HepG2 (cell line): ENCODE results near the gene YPEL4. TPM values are rescaled to one million over a fixed set of nuclear protein-coding genes. Genes with fewer than 3 reads are reported as not detected.

Source experiments
- ATAC-seq: fragments of 200-7000 bp; cut with Tn5 transposase; 3 replicates; pipeline ENCODE4 v1.9.1; 2020; ENCODE audit warnings: mild to moderate bottlenecking, moderate library complexity
- BruUV-seq: library from RNA; stranded (reverse); fragments of 400-500 nt; replicated peaks from 2 replicates; lab custom pipeline; 2021; lab: Mats Ljungman, UMichigan
- CTCF ChIA-PET: fragments of 300-600 bp; formaldehyde crosslinking; extraction: SDS; loops from one replicate; lab custom pipeline; 2021; ENCODE audit warnings: low total read pairs, inconsistent platforms, low intra/inter-chr PET ratio; lab: Yijun Ruan, JAX
- POLR2A ChIA-PET: fragments of 350-600 bp; sonication (Branson Sonifier 250); formaldehyde crosslinking; loops from one replicate; lab custom pipeline; 2020; ENCODE audit warnings: antibody characterized with exemption, inconsistent platforms; lab: Yijun Ruan, JAX
- DNase-seq: peaks from one replicate; pipeline ENCODE4 v3.0.0-alpha.2; 2015; ENCODE audit warnings: low spot score
- FAIRE-seq: peaks from 3 replicates; lab custom pipeline; 2011; peaks lifted over from hg19 to GRCh38; lab: Jason Lieb, UNC
- H2AFZ ChIP-seq: one replicate; pipeline ENCODE4 v1.6.1; 2011; ENCODE audit warnings: low read length, inconsistent platforms
- H3K27ac ChIP-seq: fragments of 300-600 bp; 3 replicates; pipeline ENCODE4 v1.8.0; 2011; ENCODE audit warnings: mixed run types, mild to moderate bottlenecking, mixed read lengths, low read length, inconsistent platforms; ENCODE audit not compliant: insufficient read depth; ENCODE audit errors: extremely low read length
- H3K27me3 ChIP-seq, 2 experiments: fragments of 200-600 bp in 1 of 2; 2 replicates in 1 of 2; 3 replicates in 1 of 2; pipeline versions ENCODE4 v1.6.0 to v1.8.0; 2011; ENCODE audit warnings: low read length in 2 of 2, mild to moderate bottlenecking in 2 of 2, moderate library complexity in 2 of 2, inconsistent platforms in 1 of 2; ENCODE audit not compliant: insufficient read depth in 2 of 2, control insufficient read depth in 1 of 2
- H3K36me3 ChIP-seq, 2 experiments: fragments of 200-600 bp in 1 of 2; replicated peaks in 1 of 2; 2 replicates in 1 of 2; 3 replicates in 1 of 2; pipeline versions ENCODE4 v1.5.1 to v1.8.0; 2011; ENCODE audit warnings: low read length in 2 of 2, inconsistent platforms in 1 of 2; ENCODE audit not compliant: insufficient read depth in 2 of 2, control insufficient read depth in 1 of 2
- H3K4me1 ChIP-seq: 2 replicates; pipeline ENCODE4 v1.5.1; 2012; ENCODE audit warnings: low read length, inconsistent platforms; ENCODE audit not compliant: insufficient read depth
- H3K4me2 ChIP-seq: 2 replicates; pipeline ENCODE4 v1.6.0; 2011; ENCODE audit warnings: low read depth, low read length, inconsistent platforms
- H3K4me3 ChIP-seq, 3 experiments: fragments of 200-600 bp in 1 of 3; sonication (generic), shearing (Covaris generic) in 1 of 3; replicated peaks in 1 of 3; 2 replicates each; pipeline ENCODE4 v1.5.1; 2011 to 2016; ENCODE audit warnings: low read length in 3 of 3, inconsistent platforms in 2 of 3, low read depth in 2 of 3, mild to moderate bottlenecking in 2 of 3, control low read depth in 1 of 3, mixed read lengths in 1 of 3; ENCODE audit not compliant: insufficient read depth in 1 of 3
- H3K79me2 ChIP-seq: one replicate; pipeline ENCODE4 v1.6.1; 2011; ENCODE audit warnings: low read length, inconsistent platforms; ENCODE audit not compliant: insufficient read depth
- H3K9ac ChIP-seq: 2 replicates; pipeline ENCODE4 v1.6.0; 2011; ENCODE audit warnings: mild to moderate bottlenecking, low read depth, low read length, inconsistent platforms; ENCODE audit not compliant: insufficient read depth
- H3K9me3 ChIP-seq: 2 replicates; pipeline ENCODE4 v1.5.1; 2012; ENCODE audit warnings: mild to moderate bottlenecking, low read length
- H4K20me1 ChIP-seq: 2 replicates; pipeline ENCODE4 v1.6.0; 2011; ENCODE audit warnings: inconsistent platforms, mild to moderate bottlenecking, low read length, moderate library complexity; ENCODE audit not compliant: insufficient read depth
- AKAP8 ChIP-seq: sonication (generic); formaldehyde crosslinking; IDR thresholded peaks from 2 replicates; pipeline ENCODE4 v1.5.1; 2020; ENCODE audit warnings: mild to moderate bottlenecking, missing genetic modification reagents
- BCL3 ChIP-seq: sonication (generic); formaldehyde crosslinking; IDR thresholded peaks from 2 replicates; pipeline ENCODE4 v1.5.1; 2020; ENCODE audit warnings: mild to moderate bottlenecking, missing genetic modification reagents, moderate library complexity
- BCL6 ChIP-seq: IDR thresholded peaks from 2 replicates; pipeline ENCODE4 v1.6.1; 2016; ENCODE audit warnings: missing genetic modification reagents, missing compliant biosample characterization
- ELK4 ChIP-seq: sonication (generic); formaldehyde crosslinking; IDR thresholded peaks from 2 replicates; pipeline ENCODE4 v1.9.0; 2021; ENCODE audit warnings: missing genetic modification reagents, borderline replicate concordance
- IRF9 ChIP-seq: sonication (generic); formaldehyde crosslinking; IDR thresholded peaks from 2 replicates; pipeline ENCODE4 v1.8.0; 2022; ENCODE audit warnings: missing genetic modification reagents, mild to moderate bottlenecking, borderline replicate concordance
- NFE2 ChIP-seq: sonication (generic); formaldehyde crosslinking; IDR thresholded peaks from 2 replicates; pipeline ENCODE4 v1.4.0; 2020; ENCODE audit warnings: missing genetic modification reagents
- PBX2 ChIP-seq: IDR thresholded peaks from 2 replicates; pipeline ENCODE4 v1.6.1; 2016; ENCODE audit warnings: control low read depth
- PTBP1 ChIP-seq: fragments of 200-400 bp; formaldehyde crosslinking; IDR thresholded peaks from 2 replicates; pipeline ENCODE4 v1.6.1; 2018; ENCODE audit warnings: low read length, low read depth; ENCODE audit not compliant: poor library complexity, severe bottlenecking
- SMARCE1 ChIP-seq: fragments of 450-650 bp; IDR thresholded peaks from 2 replicates; pipeline ENCODE4 v1.6.1; 2017; ENCODE audit warnings: borderline replicate concordance
- SYNCRIP ChIP-seq: fragments of 200-400 bp; formaldehyde crosslinking; IDR thresholded peaks from 2 replicates; pipeline ENCODE4 v1.6.1; 2018; ENCODE audit warnings: mild to moderate bottlenecking, low read depth, low read length; ENCODE audit not compliant: insufficient read depth
- ZFX ChIP-seq: sonication (generic); formaldehyde crosslinking; IDR thresholded peaks from 2 replicates; pipeline ENCODE4 v1.4.0; 2020; ENCODE audit warnings: mild to moderate bottlenecking, low read depth, missing genetic modification reagents, moderate library complexity
- ZNF18 ChIP-seq: sonication (generic); formaldehyde crosslinking; IDR thresholded peaks from 2 replicates; pipeline ENCODE4 v1.8.0; 2022; ENCODE audit warnings: mild to moderate bottlenecking, missing genetic modification reagents; ENCODE audit not compliant: insufficient replicate concordance
- ZNF275 ChIP-seq: sonication (generic); formaldehyde crosslinking; IDR thresholded peaks from 2 replicates; pipeline ENCODE4 v1.8.0; 2022; ENCODE audit warnings: missing genetic modification reagents, mild to moderate bottlenecking, inconsistent platforms, borderline replicate concordance
- ZNF547 ChIP-seq: sonication (generic); formaldehyde crosslinking; IDR thresholded peaks from 2 replicates; pipeline ENCODE4 v1.5.1; 2020; ENCODE audit warnings: mild to moderate bottlenecking, missing genetic modification reagents
- ZNF580 ChIP-seq: IDR thresholded peaks from 2 replicates; pipeline ENCODE4 v1.6.1; 2016; ENCODE audit warnings: low read depth, borderline replicate concordance
- ZNF598 ChIP-seq: sonication (generic); formaldehyde crosslinking; IDR thresholded peaks from 2 replicates; pipeline ENCODE4 v1.5.1; 2020; ENCODE audit warnings: mild to moderate bottlenecking, missing genetic modification reagents, borderline replicate concordance
- ZNF605 ChIP-seq: sonication (generic); formaldehyde crosslinking; IDR thresholded peaks from 2 replicates; pipeline ENCODE4 v1.8.0; 2022; ENCODE audit warnings: mild to moderate bottlenecking, missing genetic modification reagents
- WGBS: methylation state at CpG from one replicate; pipeline ENCODE4 v1.1.6; 2017; ENCODE audit warnings: low lambda C conversion rate; 5-methylcytosine and 5-hydroxymethylcytosine counted together
- in situ Hi-C: cut with HindIII; loops from 2 replicates; pipeline ENCODE4 v1.10.0; 2017; ENCODE audit warnings: low pct_unique_long_range_greater_than_20kb; ENCODE audit not compliant: extremely low pct_ligation_motif_present
- intact Hi-C: fragments of 100-400 bp; cut with micrococcal nuclease; formaldehyde crosslinking; loops from one replicate; pipeline ENCODE4 v1.10.0; 2022; ENCODE audit not compliant: unreplicated experiment
- polyA plus RNA-seq, 8 experiments: library from polyadenylated mRNA; depleted of rRNA in 3 of 8; stranded (reverse) in 7 of 8; unstranded in 1 of 8; fragments of >200 nt; fragmentation: Illumina TruSeq in 4 of 8; extraction: Trizol in 4 of 8; gene quantifications; 2 replicates each; pipeline versions ENCODE4 v1.2.1 to v1.2.3, GENCODE V29; 2011 to 2016; ENCODE audit warnings: low read depth in 4 of 8, missing spikeins in 1 of 8, mixed read lengths in 1 of 8; ENCODE audit not compliant: insufficient read depth in 1 of 8
- total RNA-seq, 5 experiments: library from RNA; depleted of rRNA; stranded (reverse); fragments of >200 nt; fragmentation: Illumina TruSeq; extraction: Trizol; gene quantifications; 2 replicates each; pipeline ENCODE4 v1.2.3, GENCODE V29; 2016; ENCODE audit warnings: low read depth in 1 of 5

Gene YPEL4
- total and polyA plus RNA-seq, 2 of the 13 experiments (the other 11 are each of a cell fraction or from before 2014, with no cell fraction given) = 0.04 TPM; not detected in 1

GRCh38 chr11:57626895-57627294, 22.8 kb downstream of the YPEL4 start:
- Histone ChIP-seq H3K4me1 (peaks cover 23% of the 10 kb centered on the region), H3K36me3 (no peaks in the 10 kb centered on the region), H3K4me2 (no peak overlapping the region), H3K9ac (no peak overlapping the region), H3K27ac (no peak overlapping the region), H3K79me2 (no peaks in the 10 kb centered on the region), H3K9me3 (no peaks in the 10 kb centered on the region), H3K4me3 (no peak overlapping the region), H2AFZ (no peak overlapping the region), H3K27me3 (no peaks in the 10 kb centered on the region), H4K20me1 (no peaks in the 10 kb centered on the region)
- ATAC-seq = no peak; the same call in 2 of the 3 replicates
- 0% methylated on average over 1 of the region's 1 CpG for WGBS
- ChIA-PET CTCF (no interaction called here), POLR2A (interaction anchor here (1.3 to 1.8 kb wide), 2 partner anchors 13 to 15 kb away, joined by 4 to 5 read pairs; no protein-coding TSS in a partner anchor)
- BruUV-seq = no TSS peak
- FAIRE-seq = no peak
- in situ Hi-C loops = no loop called here
- no peak for DNase-seq
- intact Hi-C loops = no loop called here
- TF ChIP-seq BCL6 (CRISPR knock-in tag) (no peak), SYNCRIP (no peak), ZNF605 (CRISPR knock-in tag) (no peak), ZFX (no peak), ZNF598 (no peak), ZNF275 (CRISPR knock-in tag) (no peak), ZNF18 (no peak), PBX2 (CRISPR knock-in tag) (no peak), PTBP1 (no peak), AKAP8 (CRISPR knock-in tag) (no peak), NFE2 (CRISPR knock-in tag) (no peak), ELK4 (CRISPR knock-in tag) (no peak), SMARCE1 (no peak), ZNF580 (CRISPR knock-in tag) (no peak), BCL3 (CRISPR knock-in tag) (no peak), ZNF547 (CRISPR knock-in tag) (no peak), IRF9 (CRISPR knock-in tag) (no peak)
